Astrocyte (in vitro differentiated cells and primary cell): ENCODE measurements around the gene CH25H. TPM values are rescaled to one million over a fixed set of nuclear protein-coding genes. Genes with fewer than 3 reads are reported as not detected.

Experiments used
- DNase-seq: peaks from one replicate; pipeline ENCODE4 v3.0.0-alpha.2; 2010; ENCODE audit warnings: low read depth
- FAIRE-seq: peaks from 2 replicates; lab custom pipeline; 2011; peaks lifted over from hg19 to GRCh38; lab: Jason Lieb, UNC
- H2AFZ ChIP-seq: 2 replicates; pipeline ENCODE4 v1.6.0; 2012; ENCODE audit warnings: low read depth, low read length, inconsistent platforms
- H3K27ac ChIP-seq: 2 replicates; pipeline ENCODE4 v1.5.1; 2011; ENCODE audit warnings: low read depth, low read length, inconsistent platforms
- H3K27me3 ChIP-seq: 2 replicates; pipeline ENCODE4 v1.6.0; 2011; ENCODE audit warnings: low read length, inconsistent platforms; ENCODE audit not compliant: insufficient read depth
- H3K36me3 ChIP-seq: 2 replicates; pipeline ENCODE4 v1.5.1; 2011; ENCODE audit warnings: low read length, inconsistent platforms; ENCODE audit not compliant: insufficient read depth
- H3K4me1 ChIP-seq: 2 replicates; pipeline ENCODE4 v1.5.1; 2011; ENCODE audit warnings: low read length, inconsistent platforms; ENCODE audit not compliant: insufficient read depth
- H3K4me2 ChIP-seq: 2 replicates; pipeline ENCODE4 v1.6.0; 2012; ENCODE audit warnings: low read length, inconsistent platforms
- H3K4me3 ChIP-seq: 2 replicates; pipeline ENCODE4 v1.5.1; 2011; ENCODE audit warnings: low read depth, mild to moderate bottlenecking, low read length, inconsistent platforms; ENCODE audit not compliant: insufficient read depth
- H3K79me2 ChIP-seq: 2 replicates; pipeline ENCODE4 v1.6.0; 2012; ENCODE audit warnings: mild to moderate bottlenecking, low read length, inconsistent platforms; ENCODE audit not compliant: insufficient read depth
- H3K9ac ChIP-seq: 2 replicates; pipeline ENCODE4 v1.6.0; 2012; ENCODE audit warnings: mild to moderate bottlenecking, low read length, inconsistent platforms
- H3K9me3 ChIP-seq: 2 replicates; pipeline ENCODE4 v1.5.1; 2012; ENCODE audit warnings: low read depth, mild to moderate bottlenecking, low read length, inconsistent platforms; ENCODE audit not compliant: insufficient read depth
- H4K20me1 ChIP-seq: 2 replicates; pipeline ENCODE4 v1.6.0; 2012; ENCODE audit warnings: low read length, inconsistent platforms; ENCODE audit not compliant: insufficient read depth
- H3K27ac Mint-ChIP-seq: one replicate; pipeline ENCODE4 v1.8.0; 2021; ENCODE audit warnings: mild to moderate bottlenecking, mixed read lengths; ENCODE audit not compliant: unreplicated experiment
- H3K27me3 Mint-ChIP-seq: one replicate; pipeline ENCODE4 v1.8.0; 2021; ENCODE audit warnings: low read depth, mixed read lengths; ENCODE audit not compliant: unreplicated experiment
- H3K36me3 Mint-ChIP-seq: one replicate; pipeline ENCODE4 v1.8.0; 2021; ENCODE audit warnings: low read depth, mixed read lengths; ENCODE audit not compliant: unreplicated experiment
- H3K4me1 Mint-ChIP-seq: one replicate; pipeline ENCODE4 v1.8.0; 2021; ENCODE audit warnings: low read depth, mixed read lengths; ENCODE audit not compliant: unreplicated experiment
- H3K4me3 Mint-ChIP-seq: one replicate; pipeline ENCODE4 v1.8.0; 2021; ENCODE audit warnings: mild to moderate bottlenecking, moderate library complexity, mixed read lengths; ENCODE audit not compliant: unreplicated experiment
- H3K9me3 Mint-ChIP-seq: one replicate; pipeline ENCODE4 v1.8.0; 2021; ENCODE audit warnings: mild to moderate bottlenecking, mixed read lengths; ENCODE audit not compliant: unreplicated experiment
- CTCF ChIP-seq: IDR thresholded peaks from 2 replicates; pipeline ENCODE4 v1.5.1; 2011; ENCODE audit warnings: low read depth, mild to moderate bottlenecking, inconsistent platforms, low read length, moderate library complexity; ENCODE audit not compliant: insufficient read depth
- EZH2 ChIP-seq: IDR thresholded peaks from 2 replicates; pipeline ENCODE4 v1.6.1; 2012; ENCODE audit warnings: mild to moderate bottlenecking, low read length, inconsistent platforms; ENCODE audit not compliant: insufficient read depth
- total RNA-seq: library from RNA; stranded (reverse); gene quantifications from 2 replicates; pipeline ENCODE4 v1.2.1, GENCODE V29; 2021

CH25H gene
- total RNA-seq, 1 donor from 2014 or later = 0.34 TPM

- peaks cover 9% of the 10 kb centered on the region for H3K36me3 Mint-ChIP-seq
- Histone ChIP-seq H3K4me1 (no peaks in the 10 kb centered on the region), H3K27ac (no peak overlapping the region), H3K4me2 (no peak overlapping the region), H3K9me3 (no peaks in the 10 kb centered on the region), H3K9ac (no peak overlapping the region), H4K20me1 (no peaks in the 10 kb centered on the region), H3K36me3 (peaks cover 3% of the 10 kb centered on the region), H3K79me2 (no peaks in the 10 kb centered on the region), H3K4me3 (no peak overlapping the region), H3K27me3 (no peaks in the 10 kb centered on the region), H2AFZ (no peak overlapping the region)
- TF ChIP-seq CTCF (no peak), EZH2 (no peak)
- H3K4me1 Mint-ChIP-seq = peaks cover 12% of the 10 kb centered on the region
- no peak overlapping the region for H3K27ac Mint-ChIP-seq
- no peaks in the 10 kb centered on the region for H3K9me3 Mint-ChIP-seq
- FAIRE-seq (no peak), DNase-seq (no peak)
- H3K4me3 Mint-ChIP-seq = no peak overlapping the region
- no peaks in the 10 kb centered on the region for H3K27me3 Mint-ChIP-seq
Measured at GRCh38 chr10:89240519-89240918, 33.4 kb upstream of the CH25H start.

- Histone ChIP-seq H3K27me3 (no peaks in the 10 kb centered on the region), H3K79me2 (no peaks in the 10 kb centered on the region), H3K9me3 (no peaks in the 10 kb centered on the region), H3K4me2 (no peak overlapping the region), H4K20me1 (no peaks in the 10 kb centered on the region), H3K27ac (no peak overlapping the region), H2AFZ (no peak overlapping the region), H3K4me3 (no peak overlapping the region), H3K9ac (no peak overlapping the region), H3K36me3 (peaks cover 3% of the 10 kb centered on the region), H3K4me1 (no peaks in the 10 kb centered on the region)
- Mint-ChIP-seq H3K27me3 (no peaks in the 10 kb centered on the region), H3K36me3 (peaks cover 17% of the 10 kb centered on the region), H3K27ac (no peak overlapping the region), H3K4me1 (peaks cover 12% of the 10 kb centered on the region), H3K4me3 (no peak overlapping the region), H3K9me3 (peaks cover 4% of the 10 kb centered on the region)
- no peak for FAIRE-seq
- no peak for DNase-seq
- TF ChIP-seq CTCF (no peak), EZH2 (no peak)
Measured at GRCh38 chr10:89238956-89239644, 32.0 kb upstream of the CH25H start.

- peaks cover 26% of the 10 kb centered on the region for H3K36me3 Mint-ChIP-seq
- DNase-seq (no peak), FAIRE-seq (peak; percentile 68)
- H3K9ac ChIP-seq = no peak overlapping the region
- no peak for TF ChIP-seq CTCF
- no peak for TF ChIP-seq EZH2
- H3K27ac ChIP-seq = no peak overlapping the region
- no peaks in the 10 kb centered on the region for H3K9me3 ChIP-seq
- H3K27me3 Mint-ChIP-seq = no peaks in the 10 kb centered on the region
- H3K4me3 Mint-ChIP-seq = no peak overlapping the region
- peaks cover 6% of the 10 kb centered on the region for H3K9me3 Mint-ChIP-seq
- peaks cover 3% of the 10 kb centered on the region for H3K36me3 ChIP-seq
- H3K4me1 ChIP-seq = no peaks in the 10 kb centered on the region
- H3K4me3 ChIP-seq = no peak overlapping the region
- no peaks in the 10 kb centered on the region for H3K79me2 ChIP-seq
- H3K4me1 Mint-ChIP-seq = peaks cover 9% of the 10 kb centered on the region
- no peak overlapping the region for H3K27ac Mint-ChIP-seq
- H3K4me2 ChIP-seq = no peak overlapping the region
- H3K27me3 ChIP-seq = no peaks in the 10 kb centered on the region
- no peak overlapping the region for H2AFZ ChIP-seq
- H4K20me1 ChIP-seq = no peaks in the 10 kb centered on the region
Measured at GRCh38 chr10:89237849-89238248, 30.7 kb upstream of the CH25H start.
